ENCODE data around the gene GHRH.

Gene GHRH

DNA sequence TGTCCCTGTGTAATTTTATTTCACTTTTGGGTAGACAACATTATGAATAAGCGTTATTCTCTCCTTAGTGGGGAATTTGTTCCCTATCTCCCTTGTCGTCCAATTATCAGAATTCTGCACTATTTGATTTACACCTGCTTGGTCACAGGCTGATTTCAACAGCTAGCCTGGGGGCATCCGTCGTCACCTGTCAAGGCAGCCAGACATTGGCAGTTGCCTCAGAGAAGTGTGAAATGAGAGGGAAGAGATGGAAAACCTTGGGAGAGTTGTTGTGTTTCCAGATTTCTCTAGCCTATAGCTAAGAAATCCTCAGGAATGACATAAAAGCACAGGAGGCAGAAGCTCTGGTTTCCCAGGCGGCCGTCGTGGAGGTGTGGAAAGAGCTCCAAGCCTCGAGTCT, 891 bp upstream of the GHRH start:
- DNase-seq (ENCODE audit: low read depth in 2 of 2): no peak

DNA sequence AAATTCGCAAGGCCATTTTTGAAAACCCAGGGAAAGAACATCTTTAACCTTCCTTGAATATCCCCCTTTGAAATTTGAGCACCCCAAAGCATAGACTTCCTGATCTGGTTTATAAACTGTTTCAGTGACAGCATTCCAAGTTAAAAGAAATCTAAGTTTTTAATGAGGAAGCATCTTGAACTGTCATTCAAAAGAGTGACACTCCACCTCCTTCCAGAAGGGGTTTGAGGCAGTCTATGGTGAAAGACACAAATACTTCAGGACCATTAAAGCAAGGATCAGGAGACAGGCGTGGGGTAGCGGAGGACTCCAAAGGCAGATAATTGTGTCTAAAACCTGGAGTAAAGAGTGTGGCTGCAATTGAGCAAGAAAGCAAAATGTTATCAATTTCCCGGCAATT, 691 bp downstream of the GHRH start:
- no peak for DNase-seq (ENCODE audit: low read depth in 2 of 2)

DNA sequence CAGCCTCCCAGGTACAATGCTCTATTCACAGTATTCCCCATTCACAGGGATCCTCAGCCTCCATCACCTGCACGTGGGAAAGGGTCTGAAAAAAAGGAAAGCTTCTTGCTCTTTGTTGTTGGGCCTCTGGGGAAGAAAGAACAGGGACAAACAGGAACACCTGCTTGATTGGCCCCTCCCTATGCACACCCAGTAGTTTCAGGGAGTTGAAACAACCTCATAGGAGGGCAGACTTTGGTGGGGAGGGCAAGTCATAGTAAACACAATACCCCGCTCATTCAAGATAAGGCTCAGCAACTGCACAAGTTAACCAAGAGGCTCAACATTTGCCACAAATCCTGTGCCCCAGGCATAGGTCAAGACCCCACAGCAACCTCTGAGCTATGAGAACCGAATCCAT, 1.7 kb downstream of the GHRH start:
- DNase-seq (ENCODE audit: low read depth in 2 of 2): no peak

DNA sequence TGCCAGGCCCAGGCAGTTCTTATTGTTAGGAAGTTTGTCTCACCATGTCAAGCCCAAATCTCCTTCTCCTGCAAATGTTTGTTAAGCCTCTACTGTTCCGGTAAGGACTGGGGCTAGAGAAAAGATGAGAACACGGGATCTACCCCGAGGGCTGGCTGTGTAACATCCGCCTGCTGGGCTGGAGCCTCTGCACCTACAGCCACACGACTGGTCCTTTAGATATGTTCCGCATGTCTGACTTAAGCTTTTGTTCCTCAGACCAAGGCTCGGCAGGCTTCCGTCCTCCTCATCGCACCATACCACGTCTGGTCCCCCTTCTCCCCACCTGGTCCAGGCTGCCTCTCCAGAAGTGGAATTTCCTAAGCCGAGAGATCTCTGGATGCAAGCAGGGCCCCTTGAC, 2.6 kb downstream of the GHRH start:
- DNase-seq (ENCODE audit: low read depth in 2 of 2): no peak

DNA sequence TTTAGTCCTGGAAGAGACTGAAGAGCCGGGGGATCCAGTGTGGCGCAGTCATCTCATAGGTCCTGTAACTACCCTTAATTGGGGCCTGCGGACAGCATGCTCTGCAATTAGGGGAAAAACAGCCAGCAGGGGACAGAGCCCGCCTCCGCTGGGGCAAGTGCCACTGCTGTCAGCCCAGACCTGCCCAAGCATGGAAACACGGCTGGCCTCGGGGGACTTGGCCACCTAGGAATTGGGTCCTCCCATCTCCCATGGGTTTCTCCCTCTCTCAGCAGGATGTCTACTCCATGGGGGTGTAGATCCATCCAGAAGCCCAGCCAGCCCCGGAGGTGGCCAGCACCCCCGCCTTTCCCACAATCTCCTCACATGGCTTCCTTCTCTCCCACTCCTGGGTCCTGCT, 3.6 kb downstream of the GHRH start:
- DNase-seq (ENCODE audit: low read depth in 2 of 2): no peak

DNA sequence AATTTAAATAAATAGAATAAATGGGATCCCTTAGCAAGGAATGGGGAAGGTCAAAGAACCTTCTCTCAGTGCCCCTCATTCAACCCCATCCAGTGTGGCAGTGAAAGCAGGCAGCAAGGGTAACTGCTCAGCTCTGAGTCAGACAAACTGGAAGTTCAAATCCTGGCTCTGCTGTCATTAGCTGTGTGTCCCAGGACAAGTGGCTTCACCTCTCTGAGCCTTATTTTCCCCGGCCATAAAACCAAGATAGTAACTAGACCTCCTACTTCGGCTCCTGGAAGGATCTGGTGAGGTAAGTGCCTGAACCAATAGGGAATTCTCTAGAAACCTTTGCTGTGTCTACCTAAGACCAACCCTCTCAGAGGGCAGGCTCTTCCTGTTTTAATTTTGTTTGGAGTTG, 4.1 kb downstream of the GHRH start:
- DNase-seq (ENCODE audit: low read depth in 2 of 2): no peak

DNA sequence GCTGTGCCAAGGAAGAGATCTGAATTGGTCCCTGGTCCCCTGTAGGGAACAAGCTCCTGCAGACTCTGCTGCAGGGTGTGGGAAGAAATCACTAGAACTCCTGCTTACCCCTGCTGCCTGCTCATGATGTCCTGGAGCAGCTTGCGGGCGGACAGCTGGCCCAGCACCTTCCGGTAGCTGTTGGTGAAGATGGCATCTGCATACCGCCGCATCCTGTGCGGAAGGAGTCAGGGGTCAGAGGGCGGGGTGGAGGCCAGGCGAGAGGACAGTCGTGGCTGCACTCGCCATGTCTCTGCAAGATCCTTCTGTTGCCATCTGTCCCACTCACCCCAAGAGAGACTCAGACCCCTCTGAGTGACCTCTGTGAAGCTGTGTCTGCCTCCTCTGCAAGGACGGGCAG, 5.3 kb downstream of the GHRH start:
- DNase-seq (ENCODE audit: low read depth in 2 of 2): no peak

DNA sequence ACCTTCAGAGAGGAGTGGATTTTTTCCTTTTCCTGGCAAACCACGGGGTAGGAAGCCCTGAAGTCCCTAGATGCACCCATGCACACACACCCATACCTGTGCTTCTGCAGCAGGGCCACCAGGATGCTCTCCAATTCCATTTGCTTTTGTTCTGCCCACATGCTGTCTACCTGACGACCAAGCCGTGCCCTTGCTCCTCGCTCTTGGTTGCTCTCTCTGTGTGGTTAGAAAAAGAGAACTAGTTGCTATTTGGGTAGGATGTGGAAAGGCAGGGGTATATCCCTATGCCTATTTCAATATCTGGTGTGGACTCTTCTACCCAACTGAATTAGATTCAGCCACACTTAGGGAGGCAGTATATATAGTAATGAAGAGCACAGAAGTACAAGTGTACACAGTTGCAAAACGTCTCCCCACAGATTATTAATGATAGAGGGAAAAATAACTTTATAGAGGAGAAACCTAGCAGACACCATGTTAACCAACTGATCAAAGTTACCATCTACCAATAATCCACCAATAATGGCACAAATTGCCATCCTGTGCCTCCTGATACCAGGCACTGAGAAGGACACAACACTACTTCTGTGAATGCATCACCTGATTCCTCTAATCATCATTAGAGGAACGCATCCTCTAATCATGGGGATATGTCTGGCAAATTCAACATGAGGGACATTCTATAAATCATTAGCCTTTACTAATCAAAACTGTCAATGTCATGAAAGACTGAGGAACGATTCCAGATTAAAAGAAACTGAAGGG, 7.3 kb downstream of the GHRH start:
- DNase-seq (ENCODE audit: low read depth in 2 of 2): no peak

DNA sequence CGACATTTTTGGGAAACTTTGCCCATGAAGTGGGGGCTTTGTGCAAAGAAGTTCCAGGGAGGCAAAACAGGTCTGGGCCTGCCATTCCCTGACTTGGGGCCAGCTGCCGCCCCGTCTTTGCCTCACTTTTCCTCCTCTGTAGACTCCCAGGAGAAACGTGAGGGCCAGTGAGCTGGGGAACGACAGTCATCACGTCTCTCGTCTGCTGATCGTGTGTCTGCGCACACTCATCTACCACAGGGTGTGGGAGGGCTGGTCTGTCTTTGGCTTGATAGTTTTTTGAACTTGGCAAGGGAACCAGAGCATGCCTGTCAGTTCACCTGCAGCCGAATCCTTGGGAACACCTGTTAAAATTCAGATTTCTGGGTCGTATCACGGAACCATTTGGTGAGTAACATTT, 8.5 kb downstream of the GHRH start:
- no peak for DNase-seq (ENCODE audit: low read depth in 2 of 2)

DNA sequence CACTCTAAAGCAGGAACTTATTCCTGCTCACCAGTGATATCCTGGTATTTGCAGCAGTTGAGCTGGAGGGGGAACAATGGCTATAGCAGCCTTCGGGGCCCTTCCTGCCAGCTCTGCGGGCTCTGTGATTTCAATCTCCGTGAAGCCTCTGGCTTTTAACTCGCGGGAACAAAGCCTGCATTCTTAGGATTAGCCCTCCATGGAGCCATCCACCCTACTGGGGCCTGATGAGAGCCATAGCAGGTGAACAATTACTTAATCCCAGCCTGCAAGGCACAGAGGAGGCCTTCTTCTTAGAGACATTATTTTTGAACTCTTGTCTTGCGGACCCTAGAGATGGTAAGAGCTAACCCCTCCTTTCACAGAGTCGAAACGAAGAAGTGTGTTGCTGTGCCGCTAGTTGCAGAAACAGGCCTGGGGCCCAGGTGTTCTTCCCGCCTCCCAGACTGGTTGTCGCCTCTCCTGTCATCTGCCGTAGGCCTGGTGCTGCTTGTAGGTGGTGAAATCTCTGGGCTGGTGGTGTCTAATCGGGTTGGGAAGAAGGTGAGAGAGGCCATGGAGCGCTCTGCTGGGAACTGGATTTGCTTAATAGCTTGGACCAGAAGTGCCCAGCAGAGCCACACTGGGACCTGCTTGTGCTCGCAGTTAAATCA, 9.7 kb downstream of the GHRH start:
- DNase-seq (ENCODE audit: low read depth in 2 of 2): no peak

DNA sequence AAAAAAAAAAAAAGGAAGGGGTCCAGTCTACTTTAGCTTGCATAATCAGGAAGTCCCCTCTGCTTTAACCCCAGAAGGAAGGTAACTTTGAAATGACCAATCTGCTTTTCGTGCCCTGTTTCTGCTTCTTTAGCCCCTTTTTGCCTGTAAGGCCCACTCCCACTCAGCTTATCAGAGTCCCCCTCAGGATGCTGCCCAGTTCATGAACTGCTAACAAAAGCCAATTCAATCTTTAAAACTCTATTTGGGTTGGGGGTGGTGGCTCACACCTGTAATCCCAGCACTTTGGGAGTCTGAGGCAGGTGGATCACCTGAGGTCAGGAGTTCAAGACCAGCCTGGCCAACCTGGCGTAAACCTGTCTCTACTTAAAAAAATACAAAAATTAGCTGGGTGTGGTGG, 12.3 kb downstream of the GHRH start:
- no peak for DNase-seq (ENCODE audit: low read depth in 2 of 2)

DNA sequence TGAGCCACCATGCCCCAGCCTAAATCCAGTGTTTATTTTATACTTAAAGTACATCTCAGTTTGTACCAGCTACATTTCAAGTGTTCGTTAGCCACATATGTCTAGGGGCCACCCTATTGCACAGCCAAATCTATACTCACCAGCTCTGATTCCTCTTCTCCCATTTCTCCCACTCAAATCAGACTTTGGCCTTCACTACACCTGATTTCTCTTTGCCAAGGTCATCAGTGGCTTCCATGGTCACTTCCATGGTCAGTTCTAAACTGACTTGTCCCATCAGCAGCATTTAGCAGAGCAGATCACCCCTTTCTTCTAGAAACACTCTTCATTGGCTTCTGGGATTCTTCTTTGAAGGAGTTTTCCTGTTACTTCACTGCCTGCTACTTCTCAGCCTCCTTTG, 14.1 kb downstream of the GHRH start:
- no peak for DNase-seq (ENCODE audit: low read depth in 2 of 2)

DNA sequence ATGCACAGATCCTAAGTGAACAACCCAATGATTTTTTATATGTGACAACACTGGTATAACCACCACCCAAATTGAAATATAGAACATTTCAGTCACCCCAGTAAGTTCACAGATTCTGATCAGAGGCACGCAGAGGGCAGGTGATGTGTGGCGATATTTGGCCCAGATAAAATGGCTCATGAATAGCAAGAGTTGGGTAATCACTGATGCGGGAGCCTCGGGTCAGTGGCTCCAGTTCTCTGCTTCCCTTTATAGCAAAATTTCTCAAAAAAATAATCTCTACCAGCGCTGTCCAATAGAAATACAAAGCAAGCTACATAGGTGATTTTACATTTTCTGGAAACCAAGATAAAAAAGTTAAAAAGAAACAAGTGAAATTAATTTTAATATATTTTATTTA, 14.9 kb downstream of the GHRH start:
- DNase-seq (ENCODE audit: low read depth in 2 of 2): no peak

DNA sequence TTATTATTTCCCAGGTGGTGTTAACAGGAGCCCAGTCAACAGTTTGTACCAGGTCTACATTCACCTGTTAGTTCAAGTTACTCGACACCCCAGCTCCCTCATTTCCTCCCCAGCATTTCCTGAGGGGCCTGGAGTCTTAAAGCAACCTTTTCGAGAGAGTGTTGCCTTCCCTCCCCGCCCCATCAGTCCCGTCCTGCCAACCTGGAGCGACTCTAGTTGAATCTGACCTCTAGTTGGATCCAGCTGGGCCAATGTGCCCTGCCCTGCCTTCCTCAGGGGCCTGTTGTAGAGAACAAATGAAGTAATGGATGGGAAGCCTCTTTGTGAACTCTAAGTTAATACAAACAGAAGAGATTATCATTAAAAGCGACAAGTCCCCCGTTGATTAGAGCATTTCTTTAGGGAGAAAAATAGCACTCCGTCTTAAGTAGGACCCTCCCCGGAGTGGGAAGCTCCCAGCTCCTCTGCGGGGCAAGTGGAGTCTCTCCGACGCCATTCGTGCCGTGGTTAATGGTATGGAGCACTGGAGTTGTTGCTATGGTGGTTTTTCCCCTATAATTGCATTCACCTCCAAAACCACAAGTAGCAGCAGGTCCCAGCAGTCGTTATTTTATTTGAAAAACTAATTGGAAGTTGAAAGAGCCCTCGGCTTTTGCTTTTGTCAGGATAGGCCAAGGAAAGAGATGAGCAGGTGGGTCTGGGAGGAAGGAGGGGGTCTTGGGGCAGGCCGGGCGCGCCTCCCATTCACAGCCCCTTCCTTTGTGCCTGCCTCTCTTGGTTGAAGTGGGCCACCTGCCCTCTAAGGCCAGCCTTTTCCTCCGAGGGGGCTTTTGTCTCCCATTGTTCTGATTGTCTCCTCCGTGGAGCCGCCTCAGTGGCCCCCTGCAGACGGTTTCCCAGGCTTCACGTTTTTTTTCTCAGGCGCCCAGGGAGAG, 16.1 kb downstream of the GHRH start:
- no peak for DNase-seq (ENCODE audit: low read depth in 2 of 2)

DNA sequence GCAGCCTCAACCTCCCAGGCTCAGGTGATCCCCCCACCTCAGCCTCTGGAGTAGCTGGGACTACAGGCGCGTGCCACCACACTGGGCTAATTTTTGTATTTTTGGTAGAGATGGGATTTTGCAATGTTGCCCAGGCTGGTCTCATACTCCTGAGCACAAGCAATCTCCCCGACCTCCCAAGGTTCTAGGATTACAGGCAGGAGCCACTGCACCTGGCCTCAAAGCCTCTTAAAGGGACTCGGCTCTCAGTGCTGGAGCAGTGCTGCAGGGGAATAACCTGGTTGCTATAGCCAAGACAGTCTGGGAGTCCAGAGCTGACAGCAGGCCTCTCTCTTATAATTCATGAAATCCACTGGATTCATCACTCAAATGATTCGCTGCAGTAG, 17.0 kb downstream of the GHRH start:
- DNase-seq (ENCODE audit: low read depth in 2 of 2): no peak

DNA sequence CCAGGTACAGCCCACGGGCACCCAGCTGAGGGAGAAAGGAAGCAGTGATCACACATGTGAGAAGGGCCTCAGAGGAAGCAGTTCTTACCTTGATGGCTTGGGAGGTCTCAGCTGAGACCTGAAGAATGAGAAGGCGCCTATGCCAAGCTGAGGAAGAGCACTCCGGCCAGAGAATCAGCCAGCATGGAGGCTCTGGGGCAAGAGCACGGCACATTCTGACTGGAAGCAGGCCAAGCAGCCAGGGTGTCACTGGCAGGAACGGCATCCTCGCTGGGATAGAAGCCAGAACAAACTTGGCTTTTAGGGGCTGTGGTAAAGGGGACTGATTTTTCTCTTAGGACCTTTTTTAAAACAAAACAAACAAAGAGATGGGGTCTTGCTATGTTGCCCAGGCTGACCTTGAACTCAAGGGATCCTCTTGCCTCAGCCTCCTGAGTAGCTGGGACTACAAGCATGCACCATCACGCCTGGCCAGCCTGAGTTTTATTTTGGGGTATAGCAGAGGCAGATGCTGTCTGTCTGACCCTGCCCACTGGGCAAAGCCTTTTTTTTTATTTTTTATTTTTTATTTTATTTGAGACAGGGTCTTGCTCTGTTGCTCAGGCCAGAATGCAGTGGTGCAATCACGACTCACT, 17.6 kb downstream of the GHRH start:
- no peak for DNase-seq (ENCODE audit: low read depth in 2 of 2)

DNA sequence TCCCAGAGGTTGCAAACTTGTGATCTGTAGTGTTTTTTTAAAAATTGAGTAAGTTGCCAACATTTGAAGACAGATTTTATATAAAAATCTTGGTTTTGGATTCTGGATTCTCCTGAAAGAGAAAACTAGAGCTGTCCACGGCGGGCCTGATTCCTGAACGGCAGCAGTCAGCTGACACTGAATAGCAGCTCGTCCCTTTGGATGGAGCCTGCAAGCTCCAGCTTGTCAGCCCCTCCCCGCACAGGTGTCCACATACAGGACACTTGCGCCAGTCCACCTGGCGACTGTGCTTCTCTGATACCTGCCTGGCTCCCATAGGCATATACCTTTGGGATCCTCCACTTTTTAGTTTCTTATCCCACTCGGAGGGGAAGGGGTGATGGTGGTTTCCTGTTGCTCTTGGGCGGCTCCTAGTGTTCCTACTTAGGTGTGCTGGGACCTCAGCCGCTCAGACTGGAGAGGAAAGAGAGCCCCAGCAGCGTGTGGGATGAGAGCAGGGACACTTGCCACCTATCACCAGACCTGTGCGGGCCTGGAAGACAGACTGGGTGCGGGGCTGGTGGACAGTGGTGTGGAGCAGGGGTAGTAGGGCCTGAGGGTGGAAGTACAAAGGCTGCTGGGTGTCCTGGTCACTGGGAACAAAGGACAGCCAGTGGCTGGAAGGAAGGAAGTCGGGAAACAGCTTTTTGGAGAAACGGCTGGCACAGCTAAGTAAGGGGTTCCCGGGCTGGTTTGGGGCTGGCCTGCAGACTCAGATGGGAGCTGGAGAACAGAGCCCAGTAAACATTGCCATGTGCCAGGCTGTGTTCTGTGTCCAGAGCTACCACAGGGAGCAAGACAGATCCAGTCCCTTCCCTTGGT, 18.3 kb downstream of the GHRH start:
- DNase-seq (ENCODE audit: low read depth in 2 of 2): no peak

DNA sequence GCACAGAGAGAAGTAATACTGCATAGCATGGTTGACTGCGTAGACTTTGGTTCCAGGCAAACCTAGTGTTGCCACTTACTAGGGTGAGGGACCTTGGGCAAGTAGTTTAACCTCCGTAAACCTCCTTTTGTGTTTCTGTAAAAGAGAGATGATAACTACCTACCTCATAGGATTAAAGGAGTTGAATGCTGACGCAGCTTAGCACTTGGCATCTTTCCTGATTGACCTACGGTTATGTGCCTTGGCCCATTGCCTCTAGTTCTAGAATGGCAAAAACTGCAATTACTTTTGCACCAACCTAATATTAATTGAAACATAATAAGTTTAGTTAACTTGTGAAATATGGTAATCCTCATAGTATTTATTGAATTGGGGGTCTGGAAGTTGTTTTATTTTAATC, 19.1 kb downstream of the GHRH start:
- DNase-seq (ENCODE audit: low read depth in 2 of 2): no peak

DNA sequence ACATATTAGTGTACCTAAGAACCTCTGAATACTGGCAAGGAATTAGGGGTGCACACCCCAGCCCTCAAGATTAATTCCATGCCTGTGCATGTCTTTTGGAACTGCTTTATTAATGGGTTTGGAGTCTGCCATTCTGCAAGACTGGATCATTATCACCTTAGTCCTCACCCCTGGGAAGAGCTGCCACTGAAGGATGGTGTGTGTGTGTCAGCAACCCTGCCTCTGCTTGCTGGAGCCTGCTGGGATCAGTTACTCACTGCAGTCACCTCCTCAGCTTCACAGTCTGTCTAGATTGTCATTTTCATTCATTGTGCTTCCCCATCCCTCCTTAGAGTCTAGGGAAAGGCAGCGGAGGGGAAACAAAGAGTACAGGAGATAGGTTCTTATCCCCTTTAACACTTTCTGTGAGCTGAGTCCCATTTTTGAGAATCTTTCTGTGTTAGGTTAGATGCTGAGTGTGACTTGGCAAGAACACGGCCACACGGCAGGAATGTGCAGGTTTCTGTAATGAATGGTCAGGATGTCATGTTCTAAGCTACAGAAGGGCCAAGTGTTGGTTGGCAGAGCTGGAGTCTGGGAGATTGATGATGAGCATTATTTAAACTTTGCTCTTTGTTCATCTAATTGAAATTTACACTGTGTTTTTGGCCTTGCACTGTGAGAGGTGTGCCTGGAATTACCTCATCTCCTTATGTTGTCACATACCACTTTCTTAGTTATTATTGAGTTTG, 21.1 kb downstream of the GHRH start:
- no peak for DNase-seq (ENCODE audit: low read depth in 2 of 2)

DNA sequence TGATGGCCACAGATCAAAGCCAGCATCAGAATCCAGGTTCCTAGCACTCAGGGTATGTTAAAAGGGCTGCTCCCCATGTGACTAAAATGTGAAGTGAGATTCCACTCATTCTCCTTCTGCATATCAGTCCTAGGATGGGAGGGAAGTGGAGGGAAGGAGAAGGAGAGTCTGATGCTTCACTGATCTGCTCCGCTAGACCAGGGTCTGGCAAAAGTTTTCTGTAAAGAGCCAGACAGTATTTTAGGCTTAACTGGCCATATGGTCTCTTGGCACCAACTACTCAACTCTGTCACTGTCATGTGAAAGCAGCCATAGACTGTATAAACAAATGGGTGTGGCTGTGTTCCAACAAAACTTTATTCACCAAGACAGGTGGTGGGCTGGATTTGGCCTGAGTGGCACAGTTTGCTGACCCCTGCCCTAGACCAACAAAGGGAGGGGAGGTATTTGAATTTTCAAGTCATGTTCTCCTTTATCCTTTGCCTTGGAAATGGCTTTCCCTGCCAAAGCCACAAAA, 22.6 kb downstream of the GHRH start:
- DNase-seq (ENCODE audit: low read depth in 2 of 2): no peak

Data from stimulated activated CD8-positive, alpha-beta memory T cell treated with anti-CD3 and anti-CD28 coated beads, Interleukin-15, amount 100 ng/mL, for 48 hours (primary cell).